Measurements from ENCODE around the gene PRKCH. TPM values are rescaled to one million over a fixed set of nuclear protein-coding genes. Genes with fewer than 3 reads are reported as not detected.

PRKCH gene
- total and polyA plus RNA-seq, 9 of the 15 experiments (the other 6 are each of a cell fraction or from before 2014, with no cell fraction given): 0.61 to 4.4 (median 4.0) TPM

DNA sequence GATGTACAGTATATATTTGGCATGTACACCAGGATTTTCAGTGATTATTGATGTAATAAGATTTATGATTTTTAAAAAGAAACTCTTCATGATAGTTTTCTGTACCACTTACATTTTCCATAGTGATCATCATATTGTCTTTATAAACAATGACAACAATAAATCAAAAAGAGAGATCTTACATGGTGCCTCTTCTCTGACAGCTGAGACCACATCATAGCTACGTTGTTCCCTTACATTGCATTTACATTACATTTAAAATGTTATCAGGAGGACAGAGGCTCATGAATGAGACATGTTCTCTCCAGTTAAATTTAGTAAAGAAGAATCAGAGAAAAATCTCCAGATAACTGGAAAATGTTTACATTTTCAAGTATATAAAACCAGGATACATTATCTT lies 112.4 kb downstream of the PRKCH start:
- H3K4me2 ChIP-seq (ENCODE audit: insufficient read depth, low read length): no peak overlapping the region

More for the DNA sequence above, 112.4 kb downstream of the PRKCH start:
- no peak overlapping the region for H2AFZ ChIP-seq (ENCODE audit: low read depth, low read length)
- H3K79me2 ChIP-seq (ENCODE audit: control insufficient read depth, insufficient read depth, low read length): no peaks in the 10 kb centered on the region
- no peak overlapping the region for H3K9ac ChIP-seq (ENCODE audit: insufficient read depth in 1 of 2, low read depth in 2 of 2, low read length in 2 of 2)
- no peak for ATAC-seq
- ChIA-PET POLR2A (no interaction called here), CTCF (ENCODE audit: low intra/inter-chr PET ratio) (no interaction called here)
- FAIRE-seq: no peak
- no peak for TF ChIP-seq HMG20A (CRISPR knock-in tag; conservative IDR thresholded peaks at IDR 0.05)
- TF ChIP-seq HMGN3 (IDR thresholded peaks at IDR 0.05; ENCODE audit: borderline replicate concordance, extremely low read depth, insufficient read length, low read depth, low read length): no peak
- no peak for TF ChIP-seq ZBTB2 (IDR thresholded peaks at IDR 0.05)
- TF ChIP-seq BACH1 (tag; IDR thresholded peaks at IDR 0.05): no peak
- no peak for TF ChIP-seq ZNF121 (CRISPR knock-in tag; conservative IDR thresholded peaks at IDR 0.05)
- no peak for TF ChIP-seq SAFB2 (IDR thresholded peaks at IDR 0.05; ENCODE audit: borderline replicate concordance, low read depth, low read length, severe bottlenecking)
- TF ChIP-seq CTBP1 (IDR thresholded peaks at IDR 0.05; ENCODE audit: borderline replicate concordance): no peak
- no peak for TF ChIP-seq MAFF (IDR thresholded peaks at IDR 0.05; ENCODE audit: low read length)
- no peak for TF ChIP-seq GTF2A2 (tag; IDR thresholded peaks at IDR 0.05)
- TF ChIP-seq DDX20 (tag; IDR thresholded peaks at IDR 0.05; ENCODE audit: low read depth): no peak
- TF ChIP-seq ZBTB8A (IDR thresholded peaks at IDR 0.05; ENCODE audit: partially characterized antibody): no peak
- no peak for TF ChIP-seq ZNF239 (CRISPR knock-in tag; IDR thresholded peaks at IDR 0.05)
- WGBS (ENCODE audit: insufficient coverage, low coverage, missing lambda C conversion rate): 6% methylated on average over 1 of the region's 1 CpG
- H3K4me1 ChIP-seq (replicated peaks in 1 of 2; ENCODE audit: control insufficient read depth in 2 of 2, insufficient read depth in 2 of 2, low read length in 2 of 2): no peaks in the 10 kb centered on the region; a peak in 1 of 5 replicates
- in situ Hi-C loops (cut with MboI): no loop called here
- H3K9me1 ChIP-seq (ENCODE audit: control insufficient read depth, insufficient read depth, low read length): no peaks in the 10 kb centered on the region
- intact Hi-C loops (cut with micrococcal nuclease): no loop called here
- no peaks in the 10 kb centered on the region for H3K36me3 ChIP-seq (ENCODE audit: control insufficient read depth, insufficient read depth, low read length)
- no TSS peak for BruUV-seq (replicated peaks)
- H3K9me3 ChIP-seq (replicated peaks; ENCODE audit: control insufficient read depth, insufficient read depth, low read depth, low read length): no peaks in the 10 kb centered on the region
- H3K27me3 ChIP-seq (ENCODE audit: control insufficient read depth in 2 of 2, insufficient read depth in 2 of 2, low read length in 2 of 2): no peaks in the 10 kb centered on the region
- no peak for DNase-seq (ENCODE audit: extremely low read depth in 1 of 4, low spot score in 3 of 4)
- H3K4me3 ChIP-seq: no peak overlapping the region
- H3K27ac ChIP-seq (ENCODE audit: extremely low read depth, low read depth, low read length): no peak overlapping the region
- H4K20me1 ChIP-seq (replicated peaks; ENCODE audit: control insufficient read depth, insufficient read depth, low read length): no peaks in the 10 kb centered on the region
